Stimulated activated naive CD8-positive, alpha-beta T cell treated with anti-CD3 and anti-CD28 coated beads, Interleukin-15, Interleukin-2, amounts not matched to agents 100 ng/mL and 50 ng/mL, for 24 hours (primary cell): ENCODE results near the gene CSNK1A1L.

Experiments used
- H3K27ac Mint-ChIP-seq: one replicate; pipeline ENCODE4 v1.8.0; 2021; ENCODE audit warnings: mild to moderate bottlenecking, mixed read lengths
- H3K27me3 Mint-ChIP-seq: one replicate; pipeline ENCODE4 v1.8.0; 2021; ENCODE audit warnings: mixed read lengths
- H3K36me3 Mint-ChIP-seq: one replicate; pipeline ENCODE4 v1.8.0; 2021; ENCODE audit warnings: low read depth, mixed read lengths
- H3K4me1 Mint-ChIP-seq: one replicate; pipeline ENCODE4 v1.8.0; 2021; ENCODE audit warnings: low read depth, mixed read lengths
- H3K4me3 Mint-ChIP-seq: one replicate; pipeline ENCODE4 v1.8.0; 2021; ENCODE audit warnings: mild to moderate bottlenecking, mixed read lengths
- H3K9me3 Mint-ChIP-seq: one replicate; pipeline ENCODE4 v1.8.0; 2021; ENCODE audit warnings: mixed read lengths

The CSNK1A1L gene

GRCh38 chr13:37105251-37105714 lies at the start of gene CSNK1A1L:
Gene CSNK1A1L (minus strand): TSS chr13:37105664. CDS start chr13:37105256, 408 bp downstream.
- Mint-ChIP-seq H3K36me3 (no peaks in the 10 kb centered on the region), H3K4me3 (no peak within 1 kb of the TSS), H3K9me3 (no peaks in the 10 kb centered on the region), H3K27me3 (peaks cover 27% of the 10 kb centered on the region), H3K4me1 (no peaks in the 10 kb centered on the region), H3K27ac (no peak within 1 kb of the TSS)

- H3K4me3 Mint-ChIP-seq: no peak overlapping the region
- no peaks in the 10 kb centered on the region for H3K27me3 Mint-ChIP-seq
- H3K36me3 Mint-ChIP-seq: no peaks in the 10 kb centered on the region
- H3K4me1 Mint-ChIP-seq: no peaks in the 10 kb centered on the region
- H3K27ac Mint-ChIP-seq: no peak overlapping the region
- H3K9me3 Mint-ChIP-seq: peaks cover 3% of the 10 kb centered on the region
These were observed 43.9 kb upstream of the CSNK1A1L start for GRCh38 chr13:37149380-37149779.

GRCh38 chr13:37148501-37148900 lies 43.0 kb upstream of the CSNK1A1L start:
- no peaks in the 10 kb centered on the region for H3K27me3 Mint-ChIP-seq
- no peaks in the 10 kb centered on the region for H3K4me1 Mint-ChIP-seq
- H3K27ac Mint-ChIP-seq: no peak overlapping the region
- H3K4me3 Mint-ChIP-seq: no peak overlapping the region
- H3K36me3 Mint-ChIP-seq: no peaks in the 10 kb centered on the region
- H3K9me3 Mint-ChIP-seq: peaks cover 3% of the 10 kb centered on the region

GRCh38 chr13:37144661-37145060 lies 39.2 kb upstream of the CSNK1A1L start:
- Mint-ChIP-seq H3K27me3 (no peaks in the 10 kb centered on the region), H3K27ac (no peak overlapping the region), H3K36me3 (no peaks in the 10 kb centered on the region), H3K9me3 (peaks cover 3% of the 10 kb centered on the region), H3K4me1 (no peaks in the 10 kb centered on the region), H3K4me3 (no peak overlapping the region)

- no peak overlapping the region for H3K4me3 Mint-ChIP-seq
- H3K9me3 Mint-ChIP-seq: no peaks in the 10 kb centered on the region
- H3K27me3 Mint-ChIP-seq: no peaks in the 10 kb centered on the region
- H3K4me1 Mint-ChIP-seq: no peaks in the 10 kb centered on the region
- no peak overlapping the region for H3K27ac Mint-ChIP-seq
- H3K36me3 Mint-ChIP-seq: no peaks in the 10 kb centered on the region
These were observed 38.4 kb upstream of the CSNK1A1L start for GRCh38 chr13:37143911-37144310.

- no peak overlapping the region for H3K27ac Mint-ChIP-seq
- H3K9me3 Mint-ChIP-seq: no peaks in the 10 kb centered on the region
- H3K4me1 Mint-ChIP-seq: no peaks in the 10 kb centered on the region
- H3K36me3 Mint-ChIP-seq: no peaks in the 10 kb centered on the region
- no peak overlapping the region for H3K4me3 Mint-ChIP-seq
- H3K27me3 Mint-ChIP-seq: no peaks in the 10 kb centered on the region
These were observed 37.4 kb upstream of the CSNK1A1L start for GRCh38 chr13:37142877-37143276.

- Mint-ChIP-seq H3K36me3 (no peaks in the 10 kb centered on the region), H3K27ac (no peak overlapping the region), H3K27me3 (no peaks in the 10 kb centered on the region), H3K4me3 (no peak overlapping the region), H3K4me1 (no peaks in the 10 kb centered on the region), H3K9me3 (no peaks in the 10 kb centered on the region)
These were observed 35.5 kb upstream of the CSNK1A1L start for GRCh38 chr13:37141011-37141410.

- Mint-ChIP-seq H3K4me1 (no peaks in the 10 kb centered on the region), H3K36me3 (no peaks in the 10 kb centered on the region), H3K4me3 (no peak overlapping the region), H3K9me3 (no peaks in the 10 kb centered on the region), H3K27ac (no peak overlapping the region), H3K27me3 (no peaks in the 10 kb centered on the region)
These were observed 33.9 kb upstream of the CSNK1A1L start for GRCh38 chr13:37139356-37139755.

GRCh38 chr13:37138926-37139325 lies 33.5 kb upstream of the CSNK1A1L start:
- H3K27me3 Mint-ChIP-seq: no peaks in the 10 kb centered on the region
- no peaks in the 10 kb centered on the region for H3K36me3 Mint-ChIP-seq
- no peak overlapping the region for H3K4me3 Mint-ChIP-seq
- H3K9me3 Mint-ChIP-seq: no peaks in the 10 kb centered on the region
- H3K27ac Mint-ChIP-seq: no peak overlapping the region
- H3K4me1 Mint-ChIP-seq: no peaks in the 10 kb centered on the region

- Mint-ChIP-seq H3K27me3 (peaks cover 4% of the 10 kb centered on the region), H3K4me3 (no peak overlapping the region), H3K36me3 (no peaks in the 10 kb centered on the region), H3K9me3 (no peaks in the 10 kb centered on the region), H3K27ac (no peak overlapping the region), H3K4me1 (no peaks in the 10 kb centered on the region)
These were observed 32.7 kb upstream of the CSNK1A1L start for GRCh38 chr13:37138169-37138568.

GRCh38 chr13:37136633-37137032 lies 31.2 kb upstream of the CSNK1A1L start:
- Mint-ChIP-seq H3K27ac (no peak overlapping the region), H3K36me3 (no peaks in the 10 kb centered on the region), H3K4me3 (no peak overlapping the region), H3K9me3 (peaks cover 3% of the 10 kb centered on the region), H3K4me1 (no peaks in the 10 kb centered on the region), H3K27me3 (peaks cover 4% of the 10 kb centered on the region)

GRCh38 chr13:37136187-37136586 lies 30.7 kb upstream of the CSNK1A1L start:
- Mint-ChIP-seq H3K9me3 (peaks cover 3% of the 10 kb centered on the region), H3K27me3 (peaks cover 4% of the 10 kb centered on the region), H3K4me1 (no peaks in the 10 kb centered on the region), H3K4me3 (no peak overlapping the region), H3K36me3 (no peaks in the 10 kb centered on the region), H3K27ac (no peak overlapping the region)

- no peak overlapping the region for H3K27ac Mint-ChIP-seq
- H3K27me3 Mint-ChIP-seq: peaks cover 4% of the 10 kb centered on the region
- H3K4me1 Mint-ChIP-seq: no peaks in the 10 kb centered on the region
These were observed 29.1 kb upstream of the CSNK1A1L start for GRCh38 chr13:37134411-37135041.

GRCh38 chr13:37132211-37132610 lies 26.7 kb upstream of the CSNK1A1L start:
- H3K36me3 Mint-ChIP-seq: no peaks in the 10 kb centered on the region
- H3K4me1 Mint-ChIP-seq: no peaks in the 10 kb centered on the region
- peaks cover 4% of the 10 kb centered on the region for H3K27me3 Mint-ChIP-seq
- H3K9me3 Mint-ChIP-seq: peaks cover 3% of the 10 kb centered on the region
- H3K4me3 Mint-ChIP-seq: no peak overlapping the region
- no peak overlapping the region for H3K27ac Mint-ChIP-seq

More at GRCh38 chr13:37134411-37135041, 29.1 kb upstream of the CSNK1A1L start:
- Mint-ChIP-seq H3K4me3 (no peak overlapping the region), H3K36me3 (no peaks in the 10 kb centered on the region), H3K9me3 (peaks cover 3% of the 10 kb centered on the region)

GRCh38 chr13:37131092-37131491 lies 25.6 kb upstream of the CSNK1A1L start:
- no peak overlapping the region for H3K27ac Mint-ChIP-seq
- no peaks in the 10 kb centered on the region for H3K4me1 Mint-ChIP-seq
- H3K9me3 Mint-ChIP-seq: peaks cover 3% of the 10 kb centered on the region
- no peaks in the 10 kb centered on the region for H3K36me3 Mint-ChIP-seq
- no peak overlapping the region for H3K4me3 Mint-ChIP-seq
- peaks cover 4% of the 10 kb centered on the region for H3K27me3 Mint-ChIP-seq

- no peak overlapping the region for H3K4me3 Mint-ChIP-seq
- no peak overlapping the region for H3K27ac Mint-ChIP-seq
- no peaks in the 10 kb centered on the region for H3K36me3 Mint-ChIP-seq
- peaks cover 4% of the 10 kb centered on the region for H3K27me3 Mint-ChIP-seq
- H3K9me3 Mint-ChIP-seq: peaks cover 3% of the 10 kb centered on the region
- no peaks in the 10 kb centered on the region for H3K4me1 Mint-ChIP-seq
These were observed 24.4 kb upstream of the CSNK1A1L start for GRCh38 chr13:37129866-37130265.
